HUES6 (cell line): ENCODE results near the gene TMIGD2.
"Not testable (repeated sequence)": the region's sequence is repeated elsewhere in the genome, so short reads cannot be mapped to it uniquely, and the experiment has no call there.

Experiments
- H3K27ac ChIP-seq: 2 replicates; pipeline ENCODE4 v1.7.0; 2013; ENCODE audit warnings: low read depth, mild to moderate bottlenecking, low read length, inconsistent platforms
- H3K27me3 ChIP-seq: 2 replicates; pipeline ENCODE4 v1.6.1; 2013; ENCODE audit warnings: low read length; ENCODE audit not compliant: control insufficient read depth, insufficient read depth
- H3K36me3 ChIP-seq: 2 replicates; pipeline ENCODE4 v1.6.1; 2013; ENCODE audit warnings: low read length; ENCODE audit not compliant: control insufficient read depth, insufficient read depth
- H3K4me1 ChIP-seq: 2 replicates; pipeline ENCODE4 v1.6.1; 2013; ENCODE audit warnings: low read length; ENCODE audit not compliant: control insufficient read depth, insufficient read depth
- H3K4me3 ChIP-seq: 2 replicates; pipeline ENCODE4 v1.5.1; 2013; ENCODE audit warnings: low read depth, low read length
- H3K9ac ChIP-seq: one replicate; pipeline ENCODE4 v1.6.1; 2013; ENCODE audit warnings: mild to moderate bottlenecking, low read length
- H3K9me3 ChIP-seq: 2 replicates; pipeline ENCODE4 v1.6.1; 2013; ENCODE audit warnings: low read depth, low read length; ENCODE audit not compliant: control insufficient read depth, insufficient read depth

Gene TMIGD2

DNA sequence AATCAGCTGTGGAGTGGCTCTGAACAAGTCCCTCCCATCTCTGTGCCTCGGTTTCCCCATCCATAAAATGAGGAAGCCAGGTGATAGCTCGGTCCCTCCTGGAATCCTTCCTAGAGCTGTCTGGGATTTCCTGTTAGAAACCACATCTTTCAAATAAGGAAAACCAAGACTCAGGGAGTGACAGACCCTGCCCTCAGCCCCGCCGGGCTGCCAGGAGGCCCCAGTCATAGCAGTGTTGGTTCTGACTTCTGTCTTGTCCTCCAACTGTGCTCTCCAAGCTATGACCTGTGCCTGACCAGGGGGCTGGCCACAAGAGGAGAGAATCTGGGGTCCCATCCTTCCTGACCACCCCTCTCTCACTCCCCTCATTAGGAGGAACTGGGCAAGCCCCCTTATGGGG lies 24.2 kb downstream of the TMIGD2 start:
- no peaks in the 10 kb centered on the region for H3K36me3 ChIP-seq
- H3K4me1 ChIP-seq = peaks cover 9% of the 10 kb centered on the region; the same call in 1 of the 2 replicates
- no peak overlapping the region for H3K9ac ChIP-seq
- H3K9me3 ChIP-seq = no peaks in the 10 kb centered on the region
- H3K27ac ChIP-seq = no peak overlapping the region
- H3K4me3 ChIP-seq = no peak overlapping the region
- H3K27me3 ChIP-seq = peaks cover 45% of the 10 kb centered on the region

DNA sequence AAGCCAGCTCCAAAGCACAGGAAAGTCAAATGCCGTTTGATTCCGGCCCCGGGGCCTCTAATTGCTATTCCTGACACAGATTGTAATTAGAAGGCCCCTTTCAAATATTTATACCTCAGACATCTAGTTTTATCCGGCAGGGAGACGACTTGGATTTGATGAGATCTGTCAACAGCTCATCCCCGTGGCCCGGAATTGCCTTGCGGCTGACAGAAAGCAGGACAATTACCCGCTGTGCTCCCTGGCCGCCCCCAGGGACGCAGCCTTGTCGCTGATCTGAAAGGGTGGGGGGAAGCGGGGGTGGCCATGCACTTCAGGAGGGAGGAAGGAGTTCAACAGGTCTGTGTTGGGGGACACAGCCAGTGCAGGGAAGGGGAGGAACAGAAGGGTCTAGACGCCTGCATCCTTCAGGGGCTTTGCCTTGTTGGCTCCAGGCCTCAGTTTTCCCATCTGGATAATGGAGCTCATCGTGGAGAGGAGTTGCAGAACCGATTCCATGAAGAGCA lies 24.9 kb downstream of the TMIGD2 start:
- peaks cover 9% of the 10 kb centered on the region; the same call in 1 of the 2 replicates for H3K4me1 ChIP-seq
- no peak overlapping the region for H3K27ac ChIP-seq
- peaks cover 39% of the 10 kb centered on the region for H3K27me3 ChIP-seq

DNA sequence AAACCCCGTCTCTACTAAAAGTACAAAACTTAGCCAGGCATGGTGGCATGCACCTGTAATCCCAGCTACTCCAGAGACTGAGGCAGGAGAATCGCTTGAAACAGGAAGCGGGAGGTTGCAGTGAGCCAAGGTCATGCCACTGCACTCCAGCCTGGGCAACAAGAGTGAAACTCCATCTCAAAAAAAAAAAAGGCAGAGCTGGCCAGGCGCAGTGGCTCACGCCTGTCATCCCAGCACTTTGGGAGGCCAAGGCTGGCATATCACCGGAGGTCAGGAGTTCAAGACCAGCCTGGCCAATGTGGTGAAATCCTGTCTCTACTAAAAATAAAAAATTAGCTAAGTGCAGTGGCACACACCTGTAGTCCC lies 27.9 kb downstream of the TMIGD2 start:
- not testable (repeated sequence) for H3K4me3 ChIP-seq, H3K4me1 ChIP-seq, H3K27me3 ChIP-seq, H3K36me3 ChIP-seq, H3K27ac ChIP-seq, H3K9ac ChIP-seq, H3K9me3 ChIP-seq

More for the DNA sequence above, 24.9 kb downstream of the TMIGD2 start:
- Histone ChIP-seq H3K36me3 (no peaks in the 10 kb centered on the region), H3K4me3 (no peak overlapping the region), H3K9me3 (no peaks in the 10 kb centered on the region), H3K9ac (no peak overlapping the region)

DNA sequence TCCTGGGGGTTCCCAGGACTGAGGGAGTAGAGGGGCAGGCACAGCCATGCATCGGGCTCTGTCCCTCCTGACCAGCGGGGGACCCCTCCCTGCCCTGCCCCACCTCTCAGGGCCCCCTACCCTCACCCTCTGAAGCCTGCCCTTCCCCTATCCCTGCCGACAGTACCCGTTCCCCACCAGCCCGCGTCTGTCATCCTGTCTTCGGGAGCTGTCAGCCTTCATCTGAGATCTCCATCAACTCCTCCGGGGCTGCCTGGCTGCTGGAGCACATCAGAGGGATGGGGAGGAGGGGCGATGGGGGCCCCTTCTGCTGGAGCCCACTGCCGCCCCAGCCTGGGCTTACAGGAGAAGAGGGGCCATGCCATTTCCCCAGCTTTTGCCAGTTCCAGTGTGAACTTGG lies 29.3 kb downstream of the TMIGD2 start:
- Histone ChIP-seq H3K27ac (no peak overlapping the region), H3K4me3 (no peak overlapping the region), H3K4me1 (0 out of 2 replicates have a peak, but pooled peaks cover 4% of the 10 kb centered on the region), H3K36me3 (peaks cover 18% of the 10 kb centered on the region), H3K9ac (no peak overlapping the region), H3K27me3 (no peaks in the 10 kb centered on the region), H3K9me3 (0 out of 2 replicates have a peak, but pooled peaks cover 3% of the 10 kb centered on the region)

DNA sequence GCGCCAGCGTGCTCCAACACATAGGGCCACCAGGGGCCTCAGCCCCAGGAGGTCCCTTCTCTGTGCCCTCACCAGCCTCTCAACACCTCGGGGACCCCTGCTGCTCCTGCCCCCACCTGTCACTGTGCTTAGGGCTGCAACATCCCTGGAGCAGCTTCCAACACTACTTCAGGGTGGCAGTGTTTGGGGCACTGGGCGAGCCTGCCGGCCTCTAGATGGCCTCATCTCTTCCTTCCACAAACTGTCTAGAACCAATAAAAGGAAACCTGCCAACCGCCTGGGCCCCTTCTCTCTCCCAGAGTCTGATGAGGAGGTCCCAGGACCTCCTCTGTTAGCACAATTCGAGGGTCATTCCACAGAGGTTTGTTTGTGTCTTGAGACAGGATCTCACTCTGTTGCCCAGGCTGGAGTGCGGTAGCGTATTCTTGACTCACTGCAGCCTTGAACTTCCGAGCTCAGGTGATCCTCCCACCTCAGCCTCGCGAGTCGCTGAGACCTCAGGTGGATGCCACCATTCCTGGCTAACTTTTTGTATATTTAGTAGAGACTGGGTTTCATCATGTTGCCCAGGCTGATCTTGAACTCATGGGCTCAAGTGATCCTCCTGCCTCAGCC lies 33.3 kb downstream of the TMIGD2 start:
- H3K4me1 ChIP-seq = no peaks in the 10 kb centered on the region
- 0 out of 2 replicates have a peak, but pooled peaks cover 3% of the 10 kb centered on the region for H3K9me3 ChIP-seq
- H3K27me3 ChIP-seq = no peaks in the 10 kb centered on the region
- no peak overlapping the region for H3K27ac ChIP-seq
- no peak overlapping the region for H3K9ac ChIP-seq
- H3K36me3 ChIP-seq = peaks cover 24% of the 10 kb centered on the region
- H3K4me3 ChIP-seq = no peak overlapping the region

DNA sequence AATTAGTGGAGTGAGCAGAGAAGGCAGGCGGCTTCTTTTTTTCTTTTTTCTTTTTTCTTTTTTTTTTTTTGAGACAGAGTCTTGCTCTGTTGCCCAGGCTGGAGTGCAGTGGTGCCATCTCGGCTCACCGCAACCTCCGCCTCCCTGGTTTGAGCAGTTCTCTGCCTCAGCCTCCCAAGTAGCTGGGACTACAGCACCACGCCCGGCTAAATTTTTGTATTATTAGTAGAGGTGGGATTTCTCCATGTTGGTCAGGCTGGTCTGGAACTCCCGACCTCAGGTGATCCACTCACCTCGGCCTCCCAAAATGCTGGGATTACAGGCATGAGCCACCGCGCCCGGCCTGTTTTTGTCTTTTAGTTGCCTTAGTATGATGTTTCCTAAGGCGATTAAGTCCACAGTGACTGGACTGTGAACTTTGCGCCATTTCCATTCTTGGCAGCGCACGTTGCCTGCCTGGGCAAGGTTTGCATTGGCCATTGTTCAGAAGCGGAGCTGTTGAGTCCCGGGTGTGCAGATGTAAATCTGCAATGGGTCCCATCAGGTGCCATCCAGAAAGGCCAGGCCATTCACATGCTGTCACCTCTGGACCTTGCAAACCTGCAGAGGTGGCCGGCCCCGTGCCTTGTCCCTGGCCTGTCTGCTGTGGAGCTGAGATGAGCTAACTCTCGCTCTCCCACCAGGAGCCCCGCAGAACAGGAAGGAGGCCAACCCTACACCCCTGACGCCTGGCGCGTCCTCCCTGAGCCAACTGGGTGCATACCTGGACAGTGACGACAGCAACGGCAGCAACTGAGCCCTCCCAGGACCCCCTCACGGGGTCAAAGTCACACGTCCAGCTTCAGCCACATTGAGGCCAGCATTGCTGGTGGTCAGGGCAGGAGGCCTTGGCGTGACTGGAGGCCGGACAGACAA lies 34.0 kb downstream of the TMIGD2 start:
- Histone ChIP-seq H3K36me3 (peaks cover 26% of the 10 kb centered on the region), H3K27me3 (no peaks in the 10 kb centered on the region), H3K4me3 (no peak overlapping the region), H3K9me3 (0 out of 2 replicates have a peak, but pooled peaks cover 3% of the 10 kb centered on the region), H3K9ac (no peak overlapping the region), H3K27ac (no peak overlapping the region), H3K4me1 (no peaks in the 10 kb centered on the region)

DNA sequence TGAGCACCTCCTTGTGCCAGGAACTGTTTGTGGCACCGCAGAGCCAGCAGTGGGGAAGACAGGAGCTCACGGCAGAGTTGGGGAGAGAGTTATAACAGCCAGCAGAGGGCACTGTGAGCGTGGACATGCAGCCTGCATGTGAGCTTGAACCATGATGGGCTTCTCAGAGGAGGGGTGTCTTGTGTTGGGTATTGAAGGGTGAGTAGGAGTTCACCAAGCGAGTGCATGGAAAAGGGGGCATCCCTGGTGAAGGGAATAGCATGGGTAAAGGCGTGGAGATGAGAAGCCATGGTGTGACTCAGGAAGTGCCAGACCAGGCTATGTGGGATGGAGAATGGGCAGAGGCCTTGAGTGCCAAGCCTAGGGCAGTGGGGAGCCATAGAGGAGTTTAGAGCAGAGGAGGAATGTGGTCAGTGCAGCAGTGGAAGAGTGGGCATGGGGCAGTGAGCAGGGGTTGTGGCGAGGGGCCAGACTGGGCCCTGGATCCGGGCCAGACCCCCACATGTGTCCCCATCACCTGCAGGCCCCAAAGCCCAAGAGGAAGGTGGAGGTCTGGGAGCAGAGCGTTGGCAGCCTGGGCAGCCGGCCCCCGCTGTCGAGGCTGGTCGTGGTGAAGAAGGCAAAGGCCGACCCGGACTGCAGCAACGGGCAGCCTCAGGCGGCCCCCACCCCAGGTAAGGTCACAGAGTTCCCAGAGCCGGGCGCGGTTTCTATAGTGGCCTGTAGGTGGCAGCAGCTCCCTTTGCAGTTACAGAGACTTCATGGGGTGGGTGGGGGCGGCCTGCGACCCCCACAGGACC lies 34.9 kb downstream of the TMIGD2 start:
- peaks cover 28% of the 10 kb centered on the region for H3K36me3 ChIP-seq
- no peak overlapping the region for H3K27ac ChIP-seq
- no peak overlapping the region for H3K9ac ChIP-seq
- no peaks in the 10 kb centered on the region for H3K27me3 ChIP-seq
- no peaks in the 10 kb centered on the region for H3K4me1 ChIP-seq
- H3K9me3 ChIP-seq = 0 out of 2 replicates have a peak, but pooled peaks cover 3% of the 10 kb centered on the region
- no peak overlapping the region for H3K4me3 ChIP-seq

DNA sequence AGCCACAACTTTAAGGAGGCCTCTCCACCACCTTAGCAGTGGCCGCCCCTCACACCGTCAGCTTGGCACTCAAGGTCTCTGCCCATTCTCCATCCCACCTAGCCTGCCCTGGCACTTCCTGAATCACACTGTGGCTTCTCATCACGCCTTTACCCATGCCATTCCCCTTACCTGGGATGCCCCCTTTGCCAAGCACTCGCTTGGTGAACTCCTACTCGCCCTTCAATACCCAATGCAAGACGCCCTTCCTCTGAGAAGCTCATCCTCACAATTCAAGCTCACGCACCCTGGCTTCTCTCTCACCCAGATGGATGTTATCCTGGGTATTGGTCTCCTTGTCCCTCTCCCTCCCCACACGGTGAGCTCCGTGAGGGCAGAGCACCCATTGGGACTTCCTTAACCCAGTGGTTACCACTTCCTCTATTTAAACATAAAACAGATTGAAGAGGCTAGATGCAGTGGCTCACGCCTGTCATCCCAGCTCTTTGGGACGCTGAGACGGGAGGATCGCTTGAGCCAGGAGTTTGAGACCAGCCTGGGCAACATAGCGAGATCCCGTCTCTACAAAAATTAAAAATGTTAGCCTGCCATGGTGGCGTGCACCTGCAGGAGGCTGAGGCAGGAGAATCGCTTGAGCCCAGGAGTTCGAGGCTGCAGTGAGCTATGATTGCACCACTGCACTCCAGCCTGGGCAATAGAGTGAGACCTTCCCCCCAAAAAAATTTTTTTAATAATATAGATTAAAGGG lies 35.8 kb downstream of the TMIGD2 start:
- Histone ChIP-seq H3K4me3 (no peak overlapping the region), H3K36me3 (peaks cover 29% of the 10 kb centered on the region), H3K27ac (no peak overlapping the region), H3K9me3 (no peaks in the 10 kb centered on the region), H3K9ac (no peak overlapping the region), H3K4me1 (no peaks in the 10 kb centered on the region), H3K27me3 (no peaks in the 10 kb centered on the region)

DNA sequence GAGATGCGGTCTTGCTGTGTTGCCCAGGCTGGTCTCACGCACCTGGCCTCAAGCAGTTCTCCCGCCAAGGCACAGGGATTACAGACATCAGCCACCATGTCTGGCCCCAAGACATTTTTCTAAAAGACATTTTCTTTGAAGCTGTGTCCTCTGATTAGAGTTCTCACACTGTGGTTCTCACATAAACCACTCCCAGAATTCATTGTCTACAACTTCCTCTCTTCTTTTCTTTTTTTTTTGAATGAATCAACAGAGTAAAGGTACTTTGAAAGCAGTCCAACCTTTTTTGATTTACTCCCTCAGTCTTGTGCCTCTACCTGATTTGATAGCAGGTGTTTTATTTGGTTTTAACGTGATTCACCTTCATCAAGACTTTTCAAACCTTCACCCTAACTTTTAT lies 37.4 kb downstream of the TMIGD2 start:
- H3K36me3 ChIP-seq = peaks cover 30% of the 10 kb centered on the region

DNA sequence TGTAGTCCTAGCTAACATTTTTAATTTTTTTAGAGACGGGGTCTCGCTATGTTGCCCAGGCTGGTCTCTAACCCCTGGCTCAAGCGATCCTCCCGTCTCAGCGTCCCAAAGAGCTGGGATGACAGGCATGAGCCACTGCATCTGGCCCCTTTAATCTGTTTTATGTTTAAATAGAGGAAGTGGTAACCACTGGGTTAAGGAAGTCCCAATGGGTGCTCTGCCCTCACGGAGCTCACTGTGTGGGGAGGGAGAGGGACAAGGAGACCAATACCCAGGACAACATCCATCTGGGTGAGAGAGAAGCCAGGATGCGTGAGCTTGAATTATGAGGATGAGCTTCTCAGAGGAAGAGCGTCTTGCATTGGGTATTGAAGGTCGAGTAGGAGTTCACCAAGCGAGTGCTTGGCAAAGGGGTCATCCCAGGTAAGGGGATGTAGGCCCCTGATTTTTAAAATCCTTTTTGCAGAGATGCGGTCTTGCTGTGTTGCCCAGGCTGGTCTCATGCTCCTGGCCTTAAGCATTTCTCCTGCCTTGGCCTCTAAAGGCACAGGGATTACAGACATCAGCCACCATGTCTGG lies 41.5 kb downstream of the TMIGD2 start:
- Histone ChIP-seq H3K36me3 (peaks cover 42% of the 10 kb centered on the region), H3K9me3 (peaks cover 6% of the 10 kb centered on the region), H3K9ac (no peak overlapping the region), H3K27me3 (no peaks in the 10 kb centered on the region), H3K4me1 (no peaks in the 10 kb centered on the region), H3K4me3 (no peak overlapping the region), H3K27ac (no peak overlapping the region)

More for the DNA sequence above, 37.4 kb downstream of the TMIGD2 start:
- no peaks in the 10 kb centered on the region for H3K27me3 ChIP-seq
- H3K9me3 ChIP-seq = no peaks in the 10 kb centered on the region
- H3K27ac ChIP-seq = no peak overlapping the region
- H3K4me1 ChIP-seq = no peaks in the 10 kb centered on the region
- no peak overlapping the region for H3K9ac ChIP-seq
- no peak overlapping the region for H3K4me3 ChIP-seq
